HG03571 (cell line): Measurements from ENCODE around the gene UBE2E2.

Source experiments
- ATAC-seq: cut with Tn5 transposase; IDR thresholded peaks from one replicate; pipeline ENCODE4 v1.9.1; 2021; ENCODE audit not compliant: unreplicated experiment

Gene UBE2E2

DNA sequence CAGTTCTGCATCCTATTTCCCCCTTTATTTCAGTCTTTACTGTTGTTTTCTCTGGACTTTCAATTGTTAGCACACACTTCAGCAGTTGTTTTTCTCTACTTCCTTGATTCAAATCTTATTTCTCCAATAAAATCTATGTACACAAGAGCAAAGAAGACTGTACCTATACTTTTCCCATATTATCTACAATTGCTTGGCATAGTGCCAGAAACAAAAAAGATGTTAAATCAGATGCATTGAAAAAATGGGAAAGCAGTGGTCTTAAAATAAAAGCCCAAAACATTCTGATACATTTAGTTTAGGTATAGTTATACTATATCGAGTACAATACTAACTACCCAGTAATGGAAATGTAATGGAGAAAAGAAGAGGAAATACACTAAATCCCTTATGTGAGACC, 265.1 kb downstream of the UBE2E2 start:
- no peak for ATAC-seq

DNA sequence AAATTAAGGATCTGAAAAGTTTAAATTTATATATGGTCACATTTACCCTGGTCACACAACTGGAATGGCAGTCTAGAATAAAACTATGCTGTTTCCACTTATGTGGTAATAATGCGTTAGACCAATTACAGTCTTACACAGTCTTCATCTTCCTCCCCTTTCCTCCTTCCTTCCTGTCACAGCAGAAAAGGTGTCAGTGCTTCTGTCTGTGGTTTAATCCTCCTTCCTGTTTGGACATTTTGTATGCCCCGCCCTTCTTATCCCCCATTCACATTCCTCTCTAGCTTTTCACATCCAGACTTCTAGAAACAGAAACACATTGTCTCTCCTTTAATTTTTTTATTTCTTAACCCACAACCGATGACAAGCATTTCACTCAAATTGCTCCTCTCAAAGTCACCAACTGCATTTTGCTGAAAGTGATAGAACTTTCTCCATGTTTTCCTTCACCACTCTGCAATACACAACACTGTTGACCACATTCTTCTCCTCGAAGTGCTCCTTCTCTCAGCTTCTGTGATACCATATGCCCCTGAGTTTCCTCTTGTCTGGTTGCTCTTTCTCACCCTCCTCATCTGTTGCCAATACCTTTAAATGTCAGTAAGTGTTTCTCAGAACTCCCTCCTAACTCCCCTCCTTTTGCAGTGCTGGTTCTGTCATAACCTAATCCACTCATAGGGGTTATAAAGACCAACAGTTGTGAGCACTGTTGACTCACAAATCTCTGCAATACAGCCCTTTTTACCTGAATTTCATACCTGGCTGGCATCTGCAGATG, 271.6 kb downstream of the UBE2E2 start:
- ATAC-seq: no peak

DNA sequence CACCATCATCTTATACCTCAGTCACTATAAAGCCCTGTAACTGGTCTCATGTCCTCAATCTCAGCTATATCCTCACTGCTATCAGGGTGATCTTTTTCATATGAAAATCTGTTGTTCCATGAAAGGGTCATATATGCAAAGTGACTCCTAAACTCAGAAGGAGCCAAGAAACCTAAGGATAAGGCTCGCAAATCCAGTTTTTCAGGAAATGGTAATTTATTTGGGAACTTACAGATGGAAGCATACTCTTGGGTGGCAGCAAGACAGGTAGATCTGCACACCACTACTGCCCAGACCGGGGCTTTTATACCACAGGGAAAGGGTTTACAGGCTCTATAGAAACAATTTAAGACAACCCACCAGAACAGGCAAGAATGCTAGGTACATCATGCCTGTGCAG, 272.3 kb downstream of the UBE2E2 start:
- ATAC-seq: no peak

DNA sequence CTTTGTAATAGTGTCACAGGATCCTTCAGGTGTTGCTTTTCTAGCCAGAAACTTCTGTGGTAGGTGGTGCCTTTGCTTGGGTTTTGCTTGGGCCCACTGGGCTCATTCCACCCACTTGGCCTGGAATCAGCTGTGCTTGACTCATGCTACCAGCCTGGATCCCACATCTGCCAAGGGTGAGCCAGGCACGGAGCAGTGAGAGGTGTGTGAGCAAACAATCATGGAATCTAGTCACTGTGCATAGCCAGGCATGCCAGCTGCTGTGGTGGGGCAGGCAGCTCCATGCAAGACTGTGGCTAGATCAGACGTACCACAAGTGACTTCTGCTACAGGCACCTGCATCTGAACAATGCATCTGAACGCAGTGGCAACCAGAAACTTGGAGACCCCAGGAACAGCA, 275.9 kb downstream of the UBE2E2 start:
- no peak for ATAC-seq

DNA sequence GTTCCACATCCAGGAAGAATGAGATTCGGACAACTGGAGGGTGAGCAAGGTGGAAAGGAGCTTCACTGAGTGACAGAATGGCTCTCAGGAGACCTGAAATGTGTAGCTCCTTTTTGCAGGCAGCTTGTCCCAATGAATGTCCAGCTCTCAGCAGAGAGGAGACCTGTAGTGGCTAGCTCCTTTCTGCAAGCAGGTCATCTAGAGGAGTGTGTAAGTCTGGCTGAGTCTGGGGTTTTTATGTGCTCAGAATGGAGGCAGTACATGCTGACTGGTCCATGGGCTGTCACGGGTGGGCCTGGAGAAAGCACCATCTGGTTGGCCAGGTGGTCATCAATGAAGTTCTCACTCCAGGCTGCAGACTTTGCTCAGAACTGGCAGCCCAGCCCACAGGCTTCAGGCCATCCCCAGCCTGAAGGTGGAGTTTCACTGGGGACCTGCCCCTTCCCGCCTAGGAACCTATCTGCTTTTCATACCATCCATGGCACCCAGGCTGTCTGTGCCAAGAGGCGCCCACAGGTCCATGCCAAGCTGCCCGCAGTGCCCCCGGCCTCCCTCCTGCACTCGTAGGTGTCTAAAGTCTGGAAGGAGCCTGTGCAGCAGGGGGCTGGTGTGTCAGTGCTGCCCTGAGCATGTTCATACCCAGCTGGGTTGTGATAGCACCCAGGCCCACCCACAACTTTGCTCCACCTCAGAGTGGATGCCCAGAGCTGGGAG, 276.6 kb downstream of the UBE2E2 start:
- ATAC-seq: no peak

DNA sequence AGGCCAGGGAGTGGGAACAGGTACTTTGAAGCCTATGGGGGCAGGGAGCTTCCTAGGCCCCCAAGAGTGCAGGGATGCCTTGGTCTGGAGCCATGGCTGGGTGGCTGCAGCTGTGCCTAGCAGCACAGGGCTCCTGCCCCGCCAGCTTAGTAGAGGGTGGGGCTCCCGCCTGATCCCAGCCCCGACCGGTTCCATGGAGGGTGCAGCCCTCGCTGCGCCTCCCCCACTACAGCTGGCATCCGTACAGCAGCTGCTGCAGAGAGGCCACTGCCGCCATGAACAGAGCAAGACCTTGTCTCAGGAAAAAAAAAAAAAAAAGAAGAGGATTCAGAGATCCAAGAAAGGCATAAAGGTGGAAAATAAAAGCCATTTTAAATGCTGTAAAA, 277.2 kb downstream of the UBE2E2 start:
- ATAC-seq: no peak

DNA sequence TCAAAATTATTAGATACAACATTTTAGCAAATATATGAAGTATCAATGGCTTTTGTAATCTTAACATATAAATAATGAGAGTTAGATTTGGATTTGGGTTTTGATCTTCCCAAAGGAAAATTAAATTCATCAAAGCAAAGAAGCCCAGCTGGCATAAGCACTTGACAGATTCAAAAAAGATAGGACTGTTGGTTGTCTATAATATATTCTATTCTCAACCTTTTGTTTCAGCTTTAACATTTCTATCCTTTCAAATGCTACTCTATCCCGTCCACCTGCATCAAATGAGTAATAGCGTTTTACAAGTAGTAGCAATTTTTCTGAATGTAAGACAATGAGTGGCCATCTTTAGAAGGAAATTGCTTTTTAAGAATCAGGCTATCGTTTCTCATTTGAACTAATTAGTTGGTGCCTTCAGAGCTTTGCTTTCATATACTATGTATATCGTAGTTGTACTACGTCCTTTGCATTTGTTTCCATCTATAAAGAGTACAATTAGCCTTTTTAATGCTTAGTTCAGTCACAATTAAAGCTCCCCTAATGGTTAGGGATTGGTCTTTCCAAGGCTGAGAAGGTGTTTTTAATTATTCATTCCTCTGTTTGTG, 278.0 kb downstream of the UBE2E2 start:
- ATAC-seq: no peak

DNA sequence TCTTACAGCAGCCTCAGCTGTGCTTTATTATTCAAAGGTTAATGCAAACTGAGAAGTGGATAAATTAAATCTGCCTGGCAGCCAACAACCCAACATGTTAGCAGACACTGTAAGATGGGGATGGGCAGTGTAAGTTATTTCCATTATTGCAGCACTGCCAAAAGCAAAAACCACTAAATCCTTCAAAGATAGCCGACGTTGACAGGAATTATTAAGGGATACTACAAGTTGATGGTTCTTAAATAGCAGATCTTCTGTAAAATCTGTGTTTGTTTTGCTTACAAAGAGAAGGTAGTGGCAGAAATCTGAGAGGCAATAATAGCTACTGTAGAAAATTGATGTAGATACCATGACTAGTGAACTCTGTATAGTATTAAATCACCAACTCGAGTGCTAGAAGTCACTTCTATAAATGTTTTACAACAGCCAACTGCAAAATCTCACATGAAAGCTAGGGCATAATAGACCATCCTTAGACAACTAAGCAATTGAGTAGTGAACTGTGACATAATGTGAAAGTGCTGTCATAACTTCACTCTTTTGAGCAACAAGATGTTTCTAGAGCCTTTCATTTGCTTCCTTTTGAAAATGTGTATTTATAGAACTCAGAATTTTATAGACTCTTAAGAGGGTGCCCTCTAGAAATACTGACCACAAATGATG, 278.6 kb downstream of the UBE2E2 start:
- ATAC-seq: no peak

DNA sequence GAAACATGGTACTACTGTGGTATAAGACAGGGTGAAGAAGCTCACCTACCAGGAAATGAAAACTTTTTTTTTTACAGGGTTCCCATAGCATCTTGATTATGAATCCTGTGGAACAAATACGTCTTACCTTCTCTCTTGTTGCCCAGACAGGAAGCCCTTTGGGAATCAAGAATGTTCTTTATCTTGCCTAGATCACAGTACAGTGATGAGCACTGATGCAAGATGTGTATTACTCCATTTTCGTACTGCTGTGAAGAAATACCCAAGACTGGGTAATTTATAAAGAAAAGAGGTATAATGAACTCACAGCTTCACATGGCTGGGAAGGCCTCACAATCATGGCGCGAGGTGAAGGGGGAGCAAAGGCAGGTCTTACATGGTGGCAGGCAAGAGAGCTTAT, 281.3 kb downstream of the UBE2E2 start:
- no peak for ATAC-seq

DNA sequence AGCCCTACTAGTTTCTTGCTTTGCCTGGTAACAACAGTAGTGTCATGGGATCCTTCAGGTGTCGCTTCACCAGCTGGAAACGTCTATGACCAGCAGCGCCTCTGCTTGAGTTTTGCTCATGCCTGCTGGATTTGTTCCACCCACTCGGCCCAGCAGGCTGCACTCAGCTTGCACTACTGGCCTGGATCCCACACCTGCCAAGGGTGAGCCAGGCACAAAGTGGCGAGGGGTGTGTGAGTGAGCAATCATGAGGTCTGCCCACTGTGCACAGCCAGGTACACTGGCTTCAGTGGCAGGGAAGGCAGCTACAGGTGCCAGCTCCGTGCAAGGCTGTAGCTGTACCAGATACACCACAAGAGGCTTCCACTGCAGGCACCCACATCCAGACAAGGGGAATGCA, 282.8 kb downstream of the UBE2E2 start:
- no peak for ATAC-seq

DNA sequence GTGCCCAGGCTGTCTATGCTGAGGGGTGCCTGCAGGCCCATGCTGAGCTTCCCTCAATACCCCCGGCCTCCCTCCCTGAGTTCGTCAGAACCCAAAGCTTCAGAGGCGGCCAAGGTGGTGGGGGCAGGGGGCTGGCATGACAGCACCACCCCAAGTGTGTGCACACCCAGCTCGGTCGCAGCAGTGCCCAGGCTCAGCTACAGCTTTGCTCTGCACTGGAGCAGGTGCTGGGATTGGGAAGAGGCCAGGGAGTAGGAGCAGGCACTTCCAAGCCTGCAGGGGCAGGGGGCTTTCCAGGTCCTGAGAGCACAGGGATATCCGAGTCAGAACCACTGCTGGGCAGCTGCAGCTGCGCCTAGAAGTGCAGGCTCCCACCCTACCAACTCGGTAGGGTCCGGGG, 283.9 kb downstream of the UBE2E2 start:
- no peak for ATAC-seq

DNA sequence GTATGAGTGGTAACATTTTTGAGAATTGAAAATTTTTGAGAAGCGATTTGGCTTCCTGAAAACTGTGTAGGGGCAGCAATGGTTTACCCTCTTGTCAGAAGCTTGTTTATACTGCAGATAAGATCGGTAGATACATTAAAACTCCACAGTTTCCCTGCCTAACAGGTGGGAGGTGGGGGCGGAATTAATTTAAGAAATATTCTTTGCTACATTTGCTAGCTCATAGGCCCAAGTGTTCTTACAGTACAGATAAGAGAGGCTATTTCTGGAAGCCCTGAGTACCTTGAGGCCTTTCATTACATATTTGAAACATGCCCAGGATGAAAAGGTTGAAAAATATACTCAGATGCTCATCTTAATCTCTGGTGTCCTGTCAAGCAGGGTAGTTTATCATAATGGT, 285.5 kb downstream of the UBE2E2 start:
- no peak for ATAC-seq

DNA sequence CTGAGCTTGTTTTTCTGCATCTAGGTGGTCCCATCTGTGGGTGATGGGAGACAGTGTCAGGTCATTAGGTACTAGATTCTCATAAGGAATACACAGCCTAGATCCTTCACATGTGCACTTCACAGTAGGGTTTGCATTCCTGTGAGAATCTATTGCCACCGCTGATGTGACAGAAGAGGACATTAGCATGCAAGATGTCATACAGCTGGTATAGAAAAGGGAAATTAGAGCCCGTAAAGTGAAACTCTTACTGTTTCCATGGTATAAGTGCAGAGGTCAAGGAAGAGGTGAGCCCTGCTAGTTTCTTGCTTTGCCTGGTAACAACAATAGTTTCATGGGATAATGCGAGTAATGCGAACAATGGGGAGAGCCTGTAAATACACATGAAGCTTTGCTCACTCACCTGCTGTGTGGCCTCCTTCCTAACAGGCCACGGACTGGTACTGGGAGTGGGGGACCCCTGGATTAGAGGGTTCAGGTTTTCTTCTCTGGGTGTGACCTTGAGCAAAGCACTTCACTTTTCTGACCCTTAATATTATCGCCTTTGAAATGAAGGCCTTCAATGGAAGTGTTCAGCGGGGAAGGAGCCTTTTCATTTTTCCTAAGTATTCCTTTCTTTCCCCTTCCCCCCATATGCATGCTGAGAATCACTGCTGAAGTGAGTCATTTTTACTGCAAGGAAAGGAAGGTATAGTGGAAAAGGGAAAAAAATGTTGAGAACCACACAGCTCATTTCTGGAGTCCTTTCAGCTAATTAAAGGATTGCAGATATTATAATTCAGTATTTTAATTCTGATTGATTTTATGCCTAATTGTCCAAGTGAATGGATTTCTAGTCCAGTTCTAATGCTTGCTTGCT, 286.4 kb downstream of the UBE2E2 start:
- ATAC-seq: no peak

DNA sequence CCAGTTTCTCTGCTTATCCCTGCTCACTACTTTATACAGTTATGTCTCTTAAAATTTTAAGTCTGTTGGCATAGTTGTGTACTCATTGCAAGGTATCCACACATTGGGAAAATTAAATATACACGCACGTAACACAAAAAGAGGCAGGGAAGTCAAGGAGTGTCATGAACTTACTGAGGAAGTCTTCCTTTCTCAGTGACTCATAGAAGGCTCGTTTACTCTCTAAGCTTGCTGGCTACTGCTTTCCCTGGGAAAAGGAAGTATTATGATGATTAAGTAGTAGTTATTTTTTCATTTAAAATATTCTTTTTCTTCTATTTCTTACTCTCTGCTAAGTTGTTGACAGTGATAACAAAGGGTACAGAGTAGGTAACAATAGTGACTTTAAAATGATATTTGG, 287.3 kb downstream of the UBE2E2 start:
- ATAC-seq: no peak

DNA sequence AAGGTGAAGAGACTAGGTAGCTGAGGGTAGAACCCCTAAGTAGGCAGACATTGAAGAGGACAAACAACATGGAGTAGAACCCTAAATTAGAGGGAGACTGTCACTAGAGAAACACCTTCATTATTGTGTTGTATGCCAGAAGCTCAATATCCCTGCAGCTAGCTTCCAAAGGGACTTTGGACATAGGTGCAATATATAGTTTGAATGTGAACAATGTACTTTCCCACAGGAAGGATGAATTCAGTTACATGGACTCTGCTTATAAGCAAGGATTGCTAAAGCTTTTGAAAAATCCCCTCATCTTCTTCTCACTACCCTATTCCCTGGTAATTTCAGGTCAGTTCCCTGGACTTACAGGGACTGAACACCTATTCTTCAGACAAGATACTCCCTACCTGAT, 288.9 kb downstream of the UBE2E2 start:
- ATAC-seq: no peak

DNA sequence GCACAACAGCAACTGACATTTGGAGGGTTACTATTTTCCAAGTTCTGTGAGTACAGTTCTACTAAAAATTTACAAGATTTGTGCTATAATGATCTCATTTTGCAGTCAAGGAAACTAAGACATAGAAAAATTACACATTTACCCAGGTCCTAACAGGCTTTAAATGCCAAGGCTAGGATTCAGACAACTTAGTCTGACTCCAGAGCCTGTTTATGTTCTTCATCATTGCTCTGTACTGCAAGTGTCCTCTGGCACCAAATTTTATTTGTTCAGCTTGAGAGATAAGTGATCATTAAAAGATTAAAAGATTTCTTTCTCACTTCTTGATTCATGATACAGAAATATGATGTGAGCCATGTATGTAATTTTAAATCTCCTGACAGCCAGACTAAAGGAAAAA, 290.8 kb downstream of the UBE2E2 start:
- no peak for ATAC-seq

DNA sequence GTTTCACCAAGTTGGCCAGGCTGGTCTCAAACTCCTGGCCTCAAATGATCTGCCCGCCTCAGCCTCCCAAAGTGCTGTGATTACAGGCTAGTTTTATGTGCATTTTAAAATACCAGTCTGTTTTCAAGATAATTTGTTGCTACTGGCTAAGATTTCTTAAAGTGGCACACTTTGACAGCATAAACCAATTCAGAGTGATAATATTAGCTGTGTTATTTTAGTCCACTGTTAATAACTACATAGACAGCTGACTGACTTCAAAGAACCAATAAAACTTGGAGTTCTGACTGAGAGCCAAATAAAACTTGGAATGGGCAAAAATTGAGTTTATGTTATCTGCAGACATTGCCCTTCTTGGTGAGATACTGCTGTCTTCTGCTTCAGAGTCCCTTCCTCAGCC, 291.8 kb downstream of the UBE2E2 start:
- ATAC-seq: no peak

DNA sequence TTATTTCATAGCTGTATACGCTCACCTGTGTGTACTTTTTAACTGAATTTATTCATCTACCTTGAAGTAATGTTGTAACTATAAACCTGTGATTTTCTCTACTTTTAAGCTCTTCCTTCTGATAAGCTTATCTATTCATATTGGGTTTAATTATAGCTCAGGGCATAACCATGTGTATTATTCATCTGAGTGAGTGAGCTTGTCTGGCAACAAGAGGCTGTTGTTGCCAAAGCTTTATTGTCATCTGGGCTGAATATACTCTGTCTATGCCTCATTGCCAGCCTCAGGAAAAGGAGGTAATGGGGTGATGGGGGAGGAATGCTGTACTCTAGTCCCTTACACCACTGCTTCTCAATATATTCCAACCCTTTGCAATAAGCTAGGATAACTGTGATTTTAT, 292.4 kb downstream of the UBE2E2 start:
- ATAC-seq: no peak

DNA sequence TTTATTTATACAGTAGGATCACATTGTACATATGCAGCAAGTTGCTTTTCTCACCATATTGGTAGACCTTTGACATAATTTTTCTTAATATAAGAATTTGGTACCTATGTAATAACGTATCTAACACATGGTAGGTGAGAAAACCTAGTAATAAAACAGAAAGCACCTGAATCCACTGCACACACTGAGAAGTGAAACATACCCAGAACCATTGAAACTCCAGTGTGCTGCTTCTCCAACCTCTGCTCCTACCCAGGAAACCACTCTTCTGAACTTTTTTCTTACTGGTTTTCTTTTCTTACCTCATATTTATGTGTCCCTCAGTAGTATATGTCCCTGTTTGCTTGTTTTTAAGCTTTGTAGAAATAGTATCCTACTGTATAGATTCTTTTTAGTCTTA, 293.0 kb downstream of the UBE2E2 start:
- ATAC-seq: no peak

DNA sequence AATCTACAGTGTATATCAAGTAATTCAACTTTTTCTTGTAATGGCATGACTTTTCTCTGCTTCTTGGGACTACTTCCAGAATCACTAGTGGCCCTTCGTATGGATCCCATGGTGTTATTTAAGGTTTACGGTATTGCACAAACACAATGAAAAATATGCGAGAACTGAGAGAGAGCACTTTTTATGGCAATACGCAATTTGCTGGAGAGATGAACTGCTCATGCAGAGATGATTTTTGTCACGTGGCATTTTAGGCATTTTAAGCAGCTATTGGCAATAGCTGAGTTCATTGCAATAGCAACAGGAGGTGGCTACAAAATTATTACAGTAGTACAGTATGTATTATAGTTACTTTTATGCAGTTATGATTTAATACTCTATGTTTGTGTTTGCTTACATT, 294.0 kb downstream of the UBE2E2 start:
- no peak for ATAC-seq
